ENCODE data around the gene COL15A1. TPM values are rescaled to one million over a fixed set of nuclear protein-coding genes. Genes with fewer than 3 reads are reported as not detected.

COL15A1 gene
- polyA plus RNA-seq, 1 donor (not counting 4 experiments of a cell fraction or from before 2014, with no cell fraction given), result not detected

- no peak for DNase-seq (ENCODE audit: low read depth, low spot score)
- Histone ChIP-seq H3K79me2 (ENCODE audit: control insufficient read depth, insufficient read depth, low read length) (no peaks in the 10 kb centered on the region), H3K9ac (ENCODE audit: control insufficient read depth, extremely low read depth, insufficient read depth, low read length) (no peak overlapping the region), H3K4me1 (ENCODE audit: control insufficient read depth, extremely low read depth, insufficient read depth, low read length) (no peaks in the 10 kb centered on the region), H2AFZ (ENCODE audit: control insufficient read depth, low read length) (no peak overlapping the region), H3K4me2 (ENCODE audit: control insufficient read depth, extremely low read depth, insufficient read depth, low read depth, low read length) (no peak overlapping the region), H3K27me3 (ENCODE audit: control insufficient read depth, extremely low read depth, insufficient read depth, low read length) (peaks cover 14% of the 10 kb centered on the region), H4K20me1 (ENCODE audit: control insufficient read depth, extremely low read depth, insufficient read depth, low read length) (no peaks in the 10 kb centered on the region), H3K36me3 (ENCODE audit: control insufficient read depth in 2 of 2, extremely low read depth in 1 of 2, insufficient read depth in 2 of 2, low read length in 2 of 2) (no peaks in the 10 kb centered on the region), H3K27ac (ENCODE audit: control insufficient read depth, insufficient read depth, low read length) (no peak overlapping the region), H3K9me1 (ENCODE audit: control insufficient read depth, extremely low read depth, insufficient read depth, low read length) (no peaks in the 10 kb centered on the region), H3K4me3 (ENCODE audit: control insufficient read depth in 2 of 3, extremely low read depth in 1 of 3, insufficient read depth in 2 of 3, low read depth in 1 of 3, low read length in 3 of 3) (no peak overlapping the region), H3K9me3 (ENCODE audit: control insufficient read depth, low read depth, low read length) (no peaks in the 10 kb centered on the region)
- FAIRE-seq, result no peak
- TF ChIP-seq EZH2 (IDR thresholded peaks at IDR 0.05; ENCODE audit: low read length) (no peak), CTCF (optimal IDR thresholded peaks at IDR 0.05 in 1 of 3, IDR thresholded peaks at IDR 0.05 in 1 of 3, conservative IDR thresholded peaks at IDR 0.05 in 1 of 3; ENCODE audit: extremely low read depth in 1 of 3, insufficient read depth in 2 of 3, low read length in 3 of 3) (no peak)
- dilution Hi-C loops (cut with MboI; ENCODE audit: extremely low pct_ligation_motif_present, low sequenced_read_pairs), result no loop called here
These were observed 12.9 kb upstream of the COL15A1 start for GRCh38 chr9:98930792-98931191.

GRCh38 chr9:98931600-98932389 lies 11.9 kb upstream of the COL15A1 start:
- Histone ChIP-seq H3K36me3 (ENCODE audit: control insufficient read depth in 2 of 2, extremely low read depth in 1 of 2, insufficient read depth in 2 of 2, low read length in 2 of 2) (no peaks in the 10 kb centered on the region), H3K79me2 (ENCODE audit: control insufficient read depth, insufficient read depth, low read length) (no peaks in the 10 kb centered on the region), H3K9me3 (ENCODE audit: control insufficient read depth, low read depth, low read length) (no peaks in the 10 kb centered on the region), H3K27ac (ENCODE audit: control insufficient read depth, insufficient read depth, low read length) (no peak overlapping the region), H3K4me1 (ENCODE audit: control insufficient read depth, extremely low read depth, insufficient read depth, low read length) (no peaks in the 10 kb centered on the region), H3K9me1 (ENCODE audit: control insufficient read depth, extremely low read depth, insufficient read depth, low read length) (no peaks in the 10 kb centered on the region), H3K4me3 (ENCODE audit: control insufficient read depth in 2 of 3, extremely low read depth in 1 of 3, insufficient read depth in 2 of 3, low read depth in 1 of 3, low read length in 3 of 3) (no peak overlapping the region), H3K9ac (ENCODE audit: control insufficient read depth, extremely low read depth, insufficient read depth, low read length) (no peak overlapping the region), H3K4me2 (ENCODE audit: control insufficient read depth, extremely low read depth, insufficient read depth, low read depth, low read length) (no peak overlapping the region), H4K20me1 (ENCODE audit: control insufficient read depth, extremely low read depth, insufficient read depth, low read length) (no peaks in the 10 kb centered on the region), H2AFZ (ENCODE audit: control insufficient read depth, low read length) (no peak overlapping the region), H3K27me3 (ENCODE audit: control insufficient read depth, extremely low read depth, insufficient read depth, low read length) (peaks cover 15% of the 10 kb centered on the region)
- TF ChIP-seq CTCF (optimal IDR thresholded peaks at IDR 0.05 in 1 of 3, IDR thresholded peaks at IDR 0.05 in 1 of 3, conservative IDR thresholded peaks at IDR 0.05 in 1 of 3; ENCODE audit: extremely low read depth in 1 of 3, insufficient read depth in 2 of 3, low read length in 3 of 3) (no peak), EZH2 (IDR thresholded peaks at IDR 0.05; ENCODE audit: low read length) (no peak)
- DNase-seq (ENCODE audit: low read depth, low spot score), result no peak
- dilution Hi-C loops (cut with MboI; ENCODE audit: extremely low pct_ligation_motif_present, low sequenced_read_pairs), result no loop called here
- FAIRE-seq, result no peak
